ENCODE results near the gene LYRM7.
A peak's percentile ranks its signal among the peaks of the same experiment; 100 is the strongest.
"Not testable (repeated sequence)": the region's sequence is repeated elsewhere in the genome, so short reads cannot be mapped to it uniquely, and the experiment has no call there.

LYRM7 gene

GRCh38 chr5:131180407-131180806, 9.7 kb downstream of the LYRM7 start:
- DNase-seq (ENCODE audit: low spot score): no peak

DNA sequence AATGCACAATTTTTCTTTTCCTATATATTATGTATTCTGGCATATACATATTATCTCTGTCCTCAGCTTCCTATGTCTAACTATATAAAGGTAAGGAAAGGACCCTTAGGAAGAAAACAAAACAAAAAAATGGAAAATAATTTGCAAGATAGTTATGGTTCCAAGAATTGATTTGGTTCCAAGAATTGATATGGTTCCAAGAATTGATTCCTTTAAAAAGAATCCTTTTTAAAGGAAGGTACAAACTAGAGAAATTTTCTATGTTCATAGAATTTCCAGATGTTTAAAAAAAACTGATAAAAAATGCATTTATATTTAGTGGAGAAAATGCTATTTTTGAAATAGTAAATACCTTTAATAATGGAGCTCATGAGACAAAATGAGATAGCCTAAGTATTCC, 12.1 kb downstream of the LYRM7 start:
- DNase-seq (ENCODE audit: low spot score): no peak

GRCh38 chr5:131185523-131186104, 14.9 kb downstream of the LYRM7 start:
- no peak for DNase-seq (ENCODE audit: low spot score)

GRCh38 chr5:131186561-131187256, 16.0 kb downstream of the LYRM7 start:
- DNase-seq (ENCODE audit: low spot score): no peak

- peak; percentile 16 for DNase-seq (ENCODE audit: low spot score)
Observed at GRCh38 chr5:131193106-131193505, 22.4 kb downstream of the LYRM7 start.

GRCh38 chr5:131193897-131194296, 23.2 kb downstream of the LYRM7 start:
- DNase-seq (ENCODE audit: low spot score): not testable (repeated sequence)

DNA sequence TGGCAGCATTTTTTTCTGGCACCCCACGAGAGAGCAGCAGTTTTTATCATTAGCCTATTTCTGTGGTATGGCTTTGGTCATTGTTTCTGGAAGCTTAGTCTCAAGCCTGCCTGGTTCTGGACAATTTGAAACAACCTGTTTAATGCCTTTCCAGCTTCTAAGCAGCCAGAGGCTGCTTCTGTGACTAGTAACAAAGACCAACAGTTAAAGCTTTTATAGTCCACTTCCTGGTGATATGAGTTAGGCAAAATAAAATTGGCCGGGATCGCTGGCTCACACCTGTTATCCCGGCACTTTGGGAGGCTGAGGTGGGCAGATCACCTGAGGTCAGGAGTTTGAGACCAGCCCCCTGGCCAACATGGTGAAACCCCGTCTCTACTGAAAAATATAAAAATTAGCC, 24.0 kb downstream of the LYRM7 start:
- DNase-seq (ENCODE audit: low spot score): no peak

DNA sequence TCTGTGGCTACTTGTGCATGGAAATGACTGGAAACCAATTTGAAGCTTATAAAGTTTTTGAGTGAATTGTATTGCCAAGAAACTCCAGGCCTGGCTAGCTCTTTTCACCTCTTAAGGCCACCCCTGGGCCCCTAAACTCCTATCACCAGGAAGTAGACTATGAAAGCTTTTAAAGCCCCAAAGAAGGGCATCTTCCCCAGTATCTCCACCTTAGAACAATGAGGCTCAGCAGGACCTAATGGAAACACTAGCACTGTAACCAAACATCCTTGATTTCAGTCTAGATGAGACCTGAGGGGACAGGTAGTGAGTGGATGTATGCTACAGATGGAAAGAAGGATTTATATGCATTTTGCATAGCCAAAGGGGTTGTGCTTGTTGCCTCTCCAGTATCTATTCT, 25.0 kb downstream of the LYRM7 start:
- no peak for DNase-seq (ENCODE audit: low spot score)

GRCh38 chr5:131196331-131196730, 25.6 kb downstream of the LYRM7 start:
- DNase-seq (ENCODE audit: low spot score): no peak

DNA sequence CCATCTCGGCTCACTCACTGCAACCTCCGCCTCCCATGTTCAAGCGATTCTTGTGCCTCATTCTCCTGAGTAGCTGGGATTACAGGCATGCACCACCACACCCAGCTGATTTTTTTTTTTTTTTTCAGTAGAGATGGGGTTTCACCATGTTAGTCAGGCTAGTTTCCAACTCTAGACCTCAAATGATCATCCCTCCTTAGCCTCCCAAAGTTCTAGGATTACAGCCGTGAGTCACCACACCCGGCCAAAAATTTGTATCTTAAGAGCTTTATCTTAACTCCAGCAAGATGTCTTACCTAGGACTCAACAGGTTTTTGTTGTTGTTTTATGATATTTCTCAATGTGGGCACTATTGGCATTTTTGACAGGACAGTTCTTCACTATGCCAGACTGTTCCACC, 27.9 kb downstream of the LYRM7 start:
- DNase-seq (ENCODE audit: low spot score): no peak

DNA sequence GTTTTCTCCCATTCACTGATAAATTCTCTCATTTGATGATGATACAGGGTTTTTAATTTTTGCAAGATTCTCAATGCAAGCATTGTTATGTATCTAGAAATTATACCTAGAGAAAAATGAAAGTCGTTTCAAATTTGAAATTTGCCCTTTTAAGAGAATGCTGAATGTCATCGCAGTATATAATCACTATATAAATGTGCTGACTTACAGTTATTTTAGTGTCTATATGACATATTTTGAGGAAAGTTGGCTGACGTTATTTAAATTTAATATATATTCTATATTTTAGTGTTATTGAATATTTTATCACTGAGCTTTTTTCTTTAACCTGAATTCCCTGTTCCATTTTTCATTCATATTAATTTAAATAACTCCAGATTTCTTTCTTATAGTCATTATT, 29.8 kb downstream of the LYRM7 start:
- no peak for DNase-seq (ENCODE audit: low spot score)

DNA sequence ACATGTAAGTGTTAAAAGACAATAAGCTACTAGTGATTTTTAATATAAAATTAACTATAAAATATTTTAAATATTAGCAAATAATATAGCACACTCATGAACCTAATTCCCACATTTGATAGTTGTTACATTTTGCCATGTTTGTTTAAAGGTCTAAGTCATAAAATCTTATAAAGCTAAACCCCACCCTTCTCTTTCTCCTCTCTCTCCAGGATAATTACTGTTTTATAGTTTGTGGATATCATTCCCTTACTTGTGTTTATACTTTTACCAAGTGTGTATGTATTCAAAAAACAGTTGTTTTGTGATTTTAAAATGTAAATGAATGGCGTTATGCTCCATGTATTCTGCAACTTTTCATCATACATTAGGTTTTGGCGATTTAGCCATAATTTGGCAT, 34.2 kb downstream of the LYRM7 start:
- no peak for DNase-seq (ENCODE audit: low spot score)

DNA sequence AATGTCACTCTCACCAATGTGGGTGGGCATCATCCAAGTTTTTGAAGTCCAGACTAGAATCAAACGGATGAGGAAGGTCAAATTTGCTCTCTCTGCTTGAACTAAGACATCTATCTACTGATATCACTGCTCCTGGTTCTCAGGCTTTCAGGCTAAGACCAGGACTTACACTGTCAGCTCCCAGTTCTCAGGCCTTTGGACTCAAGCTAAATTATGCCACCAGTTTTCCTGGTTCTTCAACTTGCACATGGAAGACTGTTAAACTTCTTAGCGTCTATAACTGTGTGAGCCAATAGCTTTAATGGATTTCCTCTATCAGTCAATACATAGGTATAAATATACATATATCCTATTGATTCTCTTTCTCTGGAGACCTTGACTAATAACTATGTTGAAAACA, 35.3 kb downstream of the LYRM7 start:
- no peak for DNase-seq (ENCODE audit: low spot score)

- DNase-seq (ENCODE audit: low spot score): no peak
Observed at GRCh38 chr5:131206772-131207171, 36.0 kb downstream of the LYRM7 start.

DNA sequence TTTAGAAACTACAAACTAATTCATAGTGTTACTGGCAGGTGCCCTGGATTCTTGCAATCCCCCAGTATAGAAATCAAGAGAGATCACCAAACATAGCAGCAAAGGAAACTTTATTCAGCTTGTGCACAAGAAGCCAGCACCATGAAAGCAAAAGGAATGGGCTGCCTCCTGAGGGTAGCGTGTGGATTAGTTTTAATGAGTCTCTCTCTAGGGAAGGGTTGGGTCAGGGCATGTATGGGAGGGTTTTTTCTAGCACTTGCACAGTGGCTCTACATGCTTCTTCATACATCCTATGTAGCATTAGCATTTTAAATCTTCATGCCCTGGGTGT, 38.4 kb downstream of the LYRM7 start:
- DNase-seq (ENCODE audit: low spot score): no peak

DNA sequence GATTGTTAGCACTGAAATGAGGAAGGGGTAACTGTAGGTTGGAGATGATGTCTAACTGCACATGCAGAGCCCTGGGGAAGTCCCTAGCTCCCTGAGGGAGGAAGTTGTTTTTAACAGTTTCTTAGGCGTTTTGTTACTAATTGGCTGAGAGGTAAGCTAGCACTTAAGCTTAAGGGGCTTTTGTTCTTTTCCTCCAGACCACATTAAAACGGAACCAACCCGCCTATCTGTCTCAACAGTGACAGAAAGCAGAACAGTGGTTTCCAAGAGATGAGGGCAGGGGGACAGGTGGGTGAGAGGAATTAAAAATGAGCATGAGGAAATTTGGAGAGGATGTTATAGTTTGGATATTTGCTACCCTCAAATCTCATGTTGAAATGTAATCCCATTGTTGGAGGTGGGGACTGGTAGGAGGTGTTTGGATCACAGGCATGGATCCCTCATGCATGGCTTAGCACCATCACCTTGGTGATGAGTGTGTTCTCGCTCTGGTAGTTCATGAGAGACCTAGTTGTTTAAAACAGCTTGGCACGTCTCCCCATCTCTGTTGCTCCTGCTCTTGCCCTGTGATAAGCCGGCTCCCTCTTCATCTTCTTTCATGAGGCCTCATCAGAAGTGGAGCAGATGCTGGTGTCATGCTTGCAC, 38.9 kb downstream of the LYRM7 start:
- DNase-seq (ENCODE audit: low spot score): no peak

- no peak for DNase-seq (ENCODE audit: low spot score)
Observed at GRCh38 chr5:131210151-131210510, 39.4 kb downstream of the LYRM7 start.

DNA sequence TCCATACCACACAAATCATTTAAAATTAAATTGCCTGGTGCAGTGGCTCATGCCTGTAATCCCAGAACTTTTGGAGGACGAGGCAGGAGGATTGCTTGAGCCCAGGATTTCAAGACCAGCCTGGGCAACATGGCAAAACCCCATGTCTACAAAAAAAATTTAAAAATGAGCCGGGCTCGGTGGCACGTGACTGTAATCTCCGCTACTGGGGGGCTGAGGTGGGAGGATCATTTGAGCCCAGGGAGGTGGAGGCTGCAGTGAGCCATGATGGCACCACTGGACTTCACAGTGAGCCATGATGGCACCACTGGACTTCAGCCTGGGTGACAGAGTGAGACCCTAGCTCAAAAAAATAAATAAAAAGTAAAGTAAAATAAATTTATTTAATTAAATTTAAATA, 40.9 kb downstream of the LYRM7 start:
- no peak for DNase-seq (ENCODE audit: low spot score)

DNA sequence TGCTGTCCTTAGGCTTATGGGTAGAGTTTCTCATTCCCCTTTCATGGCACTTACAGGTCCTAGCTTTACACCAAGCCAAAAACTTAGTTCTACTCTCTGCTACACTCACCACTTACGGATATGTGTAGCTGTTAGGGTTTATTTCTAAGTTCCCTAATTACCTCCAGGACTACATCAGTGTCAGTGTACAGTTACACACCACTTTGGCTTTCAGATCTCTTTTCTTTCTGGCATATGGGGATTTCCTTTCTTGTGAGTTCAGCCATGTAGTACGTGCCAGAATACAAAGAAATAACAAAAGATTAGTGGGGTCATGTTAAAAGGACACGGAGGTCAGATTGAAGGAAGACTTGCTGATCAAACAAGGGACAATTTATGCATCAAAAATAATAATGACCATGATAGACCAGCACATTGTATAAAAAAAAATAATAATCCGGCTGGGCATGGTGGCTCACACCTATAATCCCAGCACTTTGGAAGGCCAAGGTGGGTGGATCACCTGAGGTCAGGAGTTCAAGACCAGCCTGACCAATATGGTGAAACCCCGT, 41.8 kb downstream of the LYRM7 start:
- no peak for DNase-seq (ENCODE audit: low spot score)

DNA sequence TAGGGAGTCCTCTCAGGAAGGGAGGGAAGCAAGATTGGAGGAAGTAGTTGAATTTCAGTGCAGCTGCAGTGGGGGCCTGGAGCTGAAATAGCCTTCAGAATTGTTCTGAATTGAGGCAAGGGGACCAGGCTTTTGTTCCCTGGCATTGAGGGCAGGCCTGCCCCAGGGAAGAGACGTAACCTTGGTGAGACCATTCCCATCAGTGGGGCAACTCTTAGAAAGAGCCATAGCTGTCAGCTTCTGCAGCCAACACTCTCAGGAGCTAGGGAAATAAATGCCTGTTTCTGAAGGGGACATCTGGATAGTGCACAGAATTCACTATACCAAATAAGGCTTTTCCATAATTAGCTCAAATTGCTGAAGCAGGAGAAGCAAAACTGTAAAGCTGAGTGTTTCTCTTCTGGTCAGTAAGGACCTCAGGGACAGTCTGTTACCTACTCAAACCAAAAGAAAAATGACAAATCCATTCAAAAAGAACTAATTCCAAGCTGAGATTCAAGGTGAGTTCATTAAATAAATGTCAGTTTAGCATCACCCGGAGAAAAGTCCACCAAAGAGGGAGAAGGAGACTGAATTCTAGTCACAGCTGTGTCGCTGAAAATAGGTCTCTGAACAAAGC, 44.0 kb downstream of the LYRM7 start:
- no peak for DNase-seq (ENCODE audit: low spot score)

- DNase-seq (ENCODE audit: low spot score): no peak
Observed at GRCh38 chr5:131217791-131218190, 47.0 kb downstream of the LYRM7 start.

- DNase-seq (ENCODE audit: low spot score): no peak
Observed at GRCh38 chr5:131218392-131218791, 47.6 kb downstream of the LYRM7 start.

- no peak for DNase-seq (ENCODE audit: low spot score)
Observed at GRCh38 chr5:131220566-131220965, 49.8 kb downstream of the LYRM7 start.

Data from kidney capillary endothelial cell (primary cell).